HG03442 (cell line): ENCODE data around the gene CD4.

ENCODE experiments used
- ATAC-seq: cut with Tn5 transposase; IDR thresholded peaks from one replicate; pipeline ENCODE4 v1.9.1; 2021; ENCODE audit warnings: mild to moderate bottlenecking, moderate library complexity; ENCODE audit not compliant: unreplicated experiment

Gene CD4

GRCh38 chr12:6843118-6843902 is 54.0 kb downstream of the CD4 start:
- no peak for ATAC-seq

- ATAC-seq: no peak
Observed at GRCh38 chr12:6845395-6845794, 56.1 kb downstream of the CD4 start.

- ATAC-seq: no peak
Observed at GRCh38 chr12:6846316-6846869, 57.1 kb downstream of the CD4 start.

- no peak for ATAC-seq
Observed at GRCh38 chr12:6847676-6848075, 58.3 kb downstream of the CD4 start.

GRCh38 chr12:6849427-6849826 is 60.1 kb downstream of the CD4 start:
- ATAC-seq: no peak

- ATAC-seq: no peak
Observed at GRCh38 chr12:6849976-6850560, 60.7 kb downstream of the CD4 start.

- no peak for ATAC-seq
Observed at GRCh38 chr12:6850796-6851152, 61.4 kb downstream of the CD4 start.

- peak; percentile 48 for ATAC-seq
Observed at GRCh38 chr12:6851153-6851920, 62.0 kb downstream of the CD4 start, which contains the start of gene CDCA3. CDCA3 (minus strand) TSS chr12:6851286; CDS start chr12:6850952, 334 bp downstream.

GRCh38 chr12:6851921-6852650 is 62.8 kb downstream of the CD4 start, which contains the start of gene USP5:
USP5 (plus strand) TSS chr12:6852150; CDS start chr12:6852180, 30 bp downstream.
- ATAC-seq: peak; percentile 80

- ATAC-seq: no peak
Observed at GRCh38 chr12:6852651-6853354, 63.5 kb downstream of the CD4 start.

- ATAC-seq: no peak
Observed at GRCh38 chr12:6853626-6854025, 64.3 kb downstream of the CD4 start.

GRCh38 chr12:6854036-6854435 is 64.7 kb downstream of the CD4 start:
- ATAC-seq: no peak

GRCh38 chr12:6855322-6855721 is 66.0 kb downstream of the CD4 start:
- no peak for ATAC-seq

GRCh38 chr12:6858799-6859198 is 69.5 kb downstream of the CD4 start:
- ATAC-seq: no peak

GRCh38 chr12:6860116-6860515 is 70.8 kb downstream of the CD4 start:
- ATAC-seq: no peak

- no peak for ATAC-seq
Observed at GRCh38 chr12:6860942-6861341, 71.6 kb downstream of the CD4 start.

GRCh38 chr12:6861391-6861790 is 72.1 kb downstream of the CD4 start:
- no peak for ATAC-seq

GRCh38 chr12:6863033-6863432 is 73.7 kb downstream of the CD4 start:
- no peak for ATAC-seq

- no peak for ATAC-seq
Observed at GRCh38 chr12:6863586-6864321, 74.4 kb downstream of the CD4 start.
